Tibial nerve (tissue), 4 donors: Measurements from ENCODE around the gene CEP97.

Experiments used
- EP300 ChIP-seq, 2 donors: sonication (generic); formaldehyde crosslinking; IDR thresholded peaks; one replicate each; pipeline ENCODE4 v1.6.1; 2017; ENCODE audit warnings: antibody characterized with exemption in 2 of 2, mild to moderate bottlenecking in 1 of 2
- POLR2A ChIP-seq, 2 donors: fragments of 450-650 bp; IDR thresholded peaks; one replicate each; pipeline ENCODE4 v1.6.1; 2017; ENCODE audit warnings: antibody characterized with exemption in 2 of 2, mild to moderate bottlenecking in 2 of 2, moderate library complexity in 2 of 2
- TF ChIP-seq, protein P1 (sequence below), 5 experiments: fragments of 200-600 bp in 3 of 5; fragments of 450-650 bp in 2 of 5; sonication (generic) in 3 of 5; IDR thresholded peaks; one replicate each; pipeline ENCODE4 v1.5.1; 2016 to 2019; ENCODE audit warnings: antibody characterized with exemption in 5 of 5, mild to moderate bottlenecking in 3 of 5, moderate library complexity in 2 of 5

DNA sequence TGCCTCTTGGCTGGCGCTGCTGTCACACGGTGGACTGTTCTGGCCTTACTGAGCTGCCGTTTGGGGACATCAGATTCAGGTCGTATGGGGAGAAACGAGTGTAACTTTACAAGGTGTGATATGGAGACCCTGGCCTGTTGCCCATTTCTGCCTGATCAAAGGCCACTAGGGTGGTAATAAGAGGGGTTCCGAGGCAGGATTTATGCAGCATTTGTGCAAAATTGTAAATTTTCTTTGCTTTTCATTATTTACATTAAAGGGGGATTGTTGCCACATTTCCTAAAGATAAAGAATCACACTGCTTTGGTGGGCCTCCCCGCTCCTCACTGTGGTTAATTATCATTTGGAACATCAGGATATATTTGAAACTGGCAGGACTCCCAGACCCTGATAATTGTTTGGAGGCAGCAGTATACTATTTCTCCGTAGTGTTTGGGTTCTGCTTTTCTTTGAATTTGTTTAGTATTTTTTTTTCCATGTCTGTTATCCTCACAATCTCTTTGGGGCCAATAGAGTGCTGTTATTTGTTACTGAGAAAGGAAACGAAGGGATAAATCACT, 55.5 kb downstream of the CEP97 start:
- TF ChIP-seq, protein P1, sequence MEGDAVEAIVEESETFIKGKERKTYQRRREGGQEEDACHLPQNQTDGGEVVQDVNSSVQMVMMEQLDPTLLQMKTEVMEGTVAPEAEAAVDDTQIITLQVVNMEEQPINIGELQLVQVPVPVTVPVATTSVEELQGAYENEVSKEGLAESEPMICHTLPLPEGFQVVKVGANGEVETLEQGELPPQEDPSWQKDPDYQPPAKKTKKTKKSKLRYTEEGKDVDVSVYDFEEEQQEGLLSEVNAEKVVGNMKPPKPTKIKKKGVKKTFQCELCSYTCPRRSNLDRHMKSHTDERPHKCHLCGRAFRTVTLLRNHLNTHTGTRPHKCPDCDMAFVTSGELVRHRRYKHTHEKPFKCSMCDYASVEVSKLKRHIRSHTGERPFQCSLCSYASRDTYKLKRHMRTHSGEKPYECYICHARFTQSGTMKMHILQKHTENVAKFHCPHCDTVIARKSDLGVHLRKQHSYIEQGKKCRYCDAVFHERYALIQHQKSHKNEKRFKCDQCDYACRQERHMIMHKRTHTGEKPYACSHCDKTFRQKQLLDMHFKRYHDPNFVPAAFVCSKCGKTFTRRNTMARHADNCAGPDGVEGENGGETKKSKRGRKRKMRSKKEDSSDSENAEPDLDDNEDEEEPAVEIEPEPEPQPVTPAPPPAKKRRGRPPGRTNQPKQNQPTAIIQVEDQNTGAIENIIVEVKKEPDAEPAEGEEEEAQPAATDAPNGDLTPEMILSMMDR (IDR thresholded peaks at IDR 0.05) = no peak
- TF ChIP-seq POLR2A (IDR thresholded peaks at IDR 0.05) (no peak), EP300 (IDR thresholded peaks at IDR 0.05) (no peak)
